HFF-Myc (cell line): ENCODE data around the gene IL4I1.

ENCODE experiments used
- DNase-seq: peaks from one replicate; pipeline ENCODE4 v3.0.0-alpha.2; 2011; ENCODE audit warnings: low read depth; ENCODE audit errors: extremely low read depth
- H3K4me3 ChIP-seq: replicated peaks from 2 replicates; pipeline ENCODE4 v1.5.1; 2011; ENCODE audit warnings: low read depth, mild to moderate bottlenecking, control low read depth, low read length
- CTCF ChIP-seq: IDR thresholded peaks from 2 replicates; pipeline ENCODE4 v1.5.1; 2012; ENCODE audit warnings: mild to moderate bottlenecking, low read depth, low read length, control low read depth; ENCODE audit errors: missing control alignments

Gene IL4I1

GRCh38 chr19:49908480-49909420 is 12.1 kb upstream of the IL4I1 start:
- H3K4me3 ChIP-seq, result no peak overlapping the region
- no peak for TF ChIP-seq CTCF
- no peak for DNase-seq

GRCh38 chr19:49907745-49908446 is 11.2 kb upstream of the IL4I1 start:
- H3K4me3 ChIP-seq, result no peak overlapping the region
- TF ChIP-seq CTCF, result no peak
- no peak for DNase-seq

GRCh38 chr19:49906879-49907564 is 10.3 kb upstream of the IL4I1 start:
- no peak for TF ChIP-seq CTCF
- DNase-seq, result no peak
- H3K4me3 ChIP-seq, result no peak overlapping the region

GRCh38 chr19:49904136-49904535 is 7.4 kb upstream of the IL4I1 start:
- no peak overlapping the region for H3K4me3 ChIP-seq
- no peak for TF ChIP-seq CTCF
- DNase-seq, result no peak

- no peak for TF ChIP-seq CTCF
- H3K4me3 ChIP-seq, result no peak overlapping the region
- no peak for DNase-seq
Measured at GRCh38 chr19:49895566-49896297, 955 bp downstream of the IL4I1 start.

- DNase-seq, result no peak
- no peak for TF ChIP-seq CTCF
- H3K4me3 ChIP-seq, result no peak overlapping the region
Measured at GRCh38 chr19:49894879-49895565, 1.7 kb downstream of the IL4I1 start.
